Sigmoid colon (tissue), 7 donors: Measurements from ENCODE around the gene ELMO3. TPM values are rescaled to one million over a fixed set of nuclear protein-coding genes. Genes with fewer than 3 reads are reported as not detected.

Source experiments
- DNase-seq: peaks from one replicate; pipeline ENCODE4 v3.0.0-alpha.2; 2019
- H3K27ac ChIP-seq, 4 donors: fragments of 200-600 bp; sonication (generic); one replicate each; pipeline ENCODE4 v1.5.1; 2016 to 2019; ENCODE audit warnings: mild to moderate bottlenecking in 1 of 4
- H3K27me3 ChIP-seq, 3 donors: fragments of 200-600 bp; sonication (generic); one replicate each; pipeline ENCODE4 v1.5.1; 2019; ENCODE audit warnings: mild to moderate bottlenecking in 1 of 3
- H3K36me3 ChIP-seq, 4 donors: fragments of 200-600 bp; sonication (generic); one replicate each; pipeline ENCODE4 v1.5.1; 2016 to 2019
- H3K4me1 ChIP-seq, 4 donors: fragments of 200-600 bp; sonication (generic); one replicate each; pipeline ENCODE4 v1.5.1; 2017 to 2019
- H3K4me3 ChIP-seq, 4 donors: fragments of 200-600 bp; sonication (generic); one replicate each; pipeline ENCODE4 v1.5.1; 2017 to 2019; ENCODE audit warnings: mild to moderate bottlenecking in 2 of 4, moderate library complexity in 1 of 4
- H3K9me3 ChIP-seq, 4 donors: fragments of 200-600 bp in 3 of 4; sonication (generic) in 3 of 4; one replicate each; pipeline versions ENCODE4 v1.5.1 to v1.6.1; 2013 to 2019
- EP300 ChIP-seq, 4 donors: sonication (generic); formaldehyde crosslinking; IDR thresholded peaks; one replicate each; pipeline ENCODE4 v1.6.1; 2017; ENCODE audit warnings: antibody characterized with exemption in 4 of 4
- POLR2A ChIP-seq, 2 donors: fragments of 450-650 bp; IDR thresholded peaks; one replicate each; pipeline ENCODE4 v1.6.1; 2016; ENCODE audit warnings: antibody characterized with exemption in 2 of 2, mild to moderate bottlenecking in 2 of 2, moderate library complexity in 2 of 2
- POLR2AphosphoS5 ChIP-seq, 4 donors: sonication (generic); formaldehyde crosslinking; IDR thresholded peaks; one replicate each; pipeline ENCODE4 v1.6.1; 2017; ENCODE audit warnings: antibody characterized with exemption in 4 of 4
- WGBS, 2 donors: extraction: QIAGEN DNeasy Blood & Tissue Kit; methylation state at CpG; one replicate each; pipeline ENCODE4 v1.1.7; 2013; 5-methylcytosine and 5-hydroxymethylcytosine counted together
- intact Hi-C: fragments of 100-400 bp; cut with DNase I; formaldehyde crosslinking; loops from one replicate; pipeline ENCODE4 v1.15.1; 2023
- polyA plus RNA-seq, 3 donors: library from polyadenylated mRNA; stranded (reverse); fragments of 200-250 nt; gene quantifications; one replicate each; pipeline ENCODE4 v1.2.3, GENCODE V29; 2013
- total RNA-seq, 4 donors: library from RNA; depleted of rRNA; stranded (reverse); fragments of >200 nt; gene quantifications; one replicate each; pipeline ENCODE4 v1.1.0, GENCODE V29; 2016
- TF ChIP-seq, protein P1 (sequence below), 4 experiments: fragments of 450-650 bp in 3 of 4; fragments of 200-600 bp in 1 of 4; IDR thresholded peaks; one replicate each; pipeline ENCODE4 v1.5.1; 2016 to 2019; ENCODE audit warnings: antibody characterized with exemption in 4 of 4, mild to moderate bottlenecking in 3 of 4, moderate library complexity in 2 of 4
- donor health status: healthy with polysubstance abuse.
- donor health status: Bipolar disorder and iron deficiency.
- donor health status: healthy.

ELMO3 gene
- total and polyA plus RNA-seq, 7 donors = 0.14 to 41.8 (median 1.7) TPM

DNA sequence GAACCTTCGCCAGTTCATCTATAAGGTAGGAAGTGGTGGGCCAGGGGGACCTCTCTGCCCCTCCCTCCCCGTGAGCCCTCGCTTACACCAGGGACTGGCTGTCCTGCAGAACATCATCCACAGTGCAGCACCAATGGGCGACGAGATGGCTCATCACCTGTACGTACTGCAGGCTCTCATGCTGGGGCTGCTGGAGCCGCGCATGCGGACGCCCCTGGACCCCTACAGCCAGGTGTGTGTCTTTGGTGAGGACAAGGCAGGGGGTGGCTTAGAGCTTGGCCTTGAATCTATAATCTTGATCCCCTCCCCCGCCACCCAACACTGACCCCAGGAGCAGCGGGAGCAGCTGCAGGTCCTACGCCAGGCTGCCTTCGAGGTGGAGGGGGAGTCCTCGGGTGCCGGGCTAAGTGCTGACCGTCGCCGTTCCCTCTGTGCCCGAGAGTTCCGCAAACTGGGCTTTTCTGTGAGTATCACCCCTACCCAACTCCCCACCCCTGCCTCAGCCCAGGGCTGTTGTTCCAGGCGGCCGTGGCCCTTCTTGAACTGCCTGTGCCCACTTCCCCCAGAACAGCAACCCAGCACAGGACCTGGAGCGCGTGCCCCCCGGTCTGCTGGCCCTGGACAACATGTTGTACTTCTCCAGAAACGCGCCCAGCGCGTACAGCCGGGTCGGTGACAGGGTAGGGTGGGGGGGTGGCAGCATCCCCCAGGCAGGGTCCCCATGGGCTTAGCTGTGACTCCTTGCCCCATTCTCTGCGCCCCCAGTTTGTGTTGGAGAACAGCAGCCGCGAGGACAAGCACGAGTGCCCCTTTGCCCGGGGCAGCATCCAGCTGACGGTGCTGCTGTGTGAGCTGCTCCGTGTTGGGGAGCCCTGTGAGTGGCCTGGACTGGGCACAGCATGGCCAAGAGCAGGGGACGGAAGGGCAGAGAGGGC is 2.7 kb downstream of the ELMO3 start:
- intact Hi-C loops = no loop called here
- WGBS, 2 donors = 94 to 96% methylated on average over 40 of the region's 40 CpGs
- no peak for TF ChIP-seq EP300 (IDR thresholded peaks at IDR 0.05)
- TF ChIP-seq, protein P1, sequence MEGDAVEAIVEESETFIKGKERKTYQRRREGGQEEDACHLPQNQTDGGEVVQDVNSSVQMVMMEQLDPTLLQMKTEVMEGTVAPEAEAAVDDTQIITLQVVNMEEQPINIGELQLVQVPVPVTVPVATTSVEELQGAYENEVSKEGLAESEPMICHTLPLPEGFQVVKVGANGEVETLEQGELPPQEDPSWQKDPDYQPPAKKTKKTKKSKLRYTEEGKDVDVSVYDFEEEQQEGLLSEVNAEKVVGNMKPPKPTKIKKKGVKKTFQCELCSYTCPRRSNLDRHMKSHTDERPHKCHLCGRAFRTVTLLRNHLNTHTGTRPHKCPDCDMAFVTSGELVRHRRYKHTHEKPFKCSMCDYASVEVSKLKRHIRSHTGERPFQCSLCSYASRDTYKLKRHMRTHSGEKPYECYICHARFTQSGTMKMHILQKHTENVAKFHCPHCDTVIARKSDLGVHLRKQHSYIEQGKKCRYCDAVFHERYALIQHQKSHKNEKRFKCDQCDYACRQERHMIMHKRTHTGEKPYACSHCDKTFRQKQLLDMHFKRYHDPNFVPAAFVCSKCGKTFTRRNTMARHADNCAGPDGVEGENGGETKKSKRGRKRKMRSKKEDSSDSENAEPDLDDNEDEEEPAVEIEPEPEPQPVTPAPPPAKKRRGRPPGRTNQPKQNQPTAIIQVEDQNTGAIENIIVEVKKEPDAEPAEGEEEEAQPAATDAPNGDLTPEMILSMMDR (IDR thresholded peaks at IDR 0.05) = no peak
- no peak for TF ChIP-seq POLR2AphosphoS5 (IDR thresholded peaks at IDR 0.05)
- TF ChIP-seq POLR2A (IDR thresholded peaks at IDR 0.05) = no peak
- Histone ChIP-seq H3K4me3 (no peak overlapping the region), H3K36me3 (peaks cover 9 to 28% (median 22%) of the 10 kb centered on the region in 4 donors), H3K27ac (no peak overlapping the region), H3K4me1 (peaks cover 0 to 11% (median 10%) of the 10 kb centered on the region in 4 donors), H3K9me3 (no peaks in the 10 kb centered on the region), H3K27me3 (no peaks in the 10 kb centered on the region)
- no peak for DNase-seq

DNA sequence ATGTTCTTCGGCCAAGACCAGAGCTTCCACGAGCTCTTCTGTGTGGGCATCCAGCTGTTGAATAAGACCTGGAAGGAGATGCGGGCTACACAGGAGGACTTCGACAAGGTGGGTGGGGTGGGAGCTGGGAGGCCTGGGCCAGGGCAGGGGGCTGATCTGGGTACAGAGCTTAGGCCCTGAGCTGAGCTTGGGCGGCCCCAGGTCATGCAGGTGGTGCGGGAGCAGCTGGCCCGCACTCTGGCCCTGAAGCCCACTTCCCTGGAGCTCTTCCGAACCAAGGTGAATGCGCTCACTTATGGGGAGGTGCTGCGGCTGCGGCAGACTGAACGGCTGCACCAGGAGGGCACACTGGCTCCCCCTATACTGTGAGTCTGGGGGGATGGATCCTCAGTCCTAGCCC is 3.5 kb downstream of the ELMO3 start:
- 94 to 95% methylated on average over 12 of the region's 12 CpGs for WGBS, 2 donors
- DNase-seq = no peak
- Histone ChIP-seq H3K4me3 (no peak overlapping the region), H3K27ac (no peak overlapping the region), H3K9me3 (no peaks in the 10 kb centered on the region), H3K27me3 (no peaks in the 10 kb centered on the region), H3K36me3 (peaks cover 2 to 24% (median 15%) of the 10 kb centered on the region in 4 donors), H3K4me1 (peaks cover 0 to 11% (median 10%) of the 10 kb centered on the region in 4 donors)
- TF ChIP-seq POLR2AphosphoS5 (IDR thresholded peaks at IDR 0.05) (no peak), EP300 (IDR thresholded peaks at IDR 0.05) (no peak), POLR2A (IDR thresholded peaks at IDR 0.05) (no peak)
- TF ChIP-seq, protein P1 (IDR thresholded peaks at IDR 0.05) = no peak
- intact Hi-C loops = no loop called here

DNA sequence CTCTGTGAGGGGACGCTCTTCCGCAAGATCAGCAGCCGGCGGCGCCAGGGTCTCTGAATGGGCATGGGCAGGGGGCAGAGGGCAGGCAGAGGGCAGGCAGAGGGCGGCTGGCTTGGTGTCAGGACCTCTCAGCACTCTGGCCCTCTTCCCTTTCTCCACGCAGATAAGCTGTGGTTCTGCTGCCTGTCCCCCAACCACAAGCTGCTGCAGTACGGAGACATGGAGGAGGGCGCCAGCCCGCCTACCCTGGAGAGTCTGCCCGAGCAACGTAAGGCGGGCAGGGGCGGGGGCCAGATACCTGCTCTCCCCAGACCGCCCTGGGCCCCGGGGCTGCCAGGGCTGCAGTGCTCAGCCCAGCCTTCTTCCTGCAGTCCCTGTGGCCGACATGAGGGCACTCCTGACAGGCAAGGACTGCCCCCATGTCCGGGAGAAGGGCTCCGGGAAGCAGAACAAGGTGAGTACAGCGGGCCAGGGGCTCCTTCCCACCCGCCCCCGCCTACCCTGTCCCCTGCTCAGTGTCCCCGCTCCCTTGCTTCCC is 4.1 kb downstream of the ELMO3 start:
- no peak overlapping the region for H3K27ac ChIP-seq
- H3K27me3 ChIP-seq = no peaks in the 10 kb centered on the region
- peaks cover 0 to 10% (median 9%) of the 10 kb centered on the region in 4 donors for H3K4me1 ChIP-seq
- intact Hi-C loops = no loop called here
- no peaks in the 10 kb centered on the region for H3K9me3 ChIP-seq
- no peak for DNase-seq
- no peak overlapping the region for H3K4me3 ChIP-seq
- WGBS, 2 donors = 91 to 95% methylated on average over 23 of the region's 23 CpGs
- TF ChIP-seq POLR2AphosphoS5 (IDR thresholded peaks at IDR 0.05) (no peak), POLR2A (IDR thresholded peaks at IDR 0.05) (no peak), EP300 (IDR thresholded peaks at IDR 0.05) (no peak)
- TF ChIP-seq, protein P1 (IDR thresholded peaks at IDR 0.05) = no peak
- peaks cover 0 to 18% (median 9%) of the 10 kb centered on the region in 4 donors for H3K36me3 ChIP-seq

DNA sequence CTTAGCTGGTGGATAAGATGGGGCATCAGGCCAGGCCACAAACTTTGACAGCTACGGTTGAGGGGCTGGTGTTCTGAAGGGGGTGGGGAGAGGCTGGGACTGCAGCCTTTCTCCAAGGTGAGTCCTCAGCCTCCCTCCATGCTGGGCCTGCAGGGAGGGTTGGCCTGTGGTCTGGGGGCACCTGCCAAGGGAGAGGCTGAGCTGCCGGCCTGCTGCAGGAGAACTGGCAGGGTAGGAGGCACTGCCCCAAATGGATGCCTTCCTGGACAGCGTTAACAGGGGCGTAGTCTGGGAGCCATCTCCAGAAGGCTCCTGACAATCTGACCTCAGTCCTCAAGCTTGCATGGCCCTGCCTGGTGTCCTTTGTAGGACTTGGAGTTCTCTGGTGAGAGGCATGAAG is 5.1 kb downstream of the ELMO3 start:
- TF ChIP-seq, protein P1 (IDR thresholded peaks at IDR 0.05) = no peak
- TF ChIP-seq POLR2AphosphoS5 (IDR thresholded peaks at IDR 0.05) = no peak
- no peak for TF ChIP-seq POLR2A (IDR thresholded peaks at IDR 0.05)
- no peak for TF ChIP-seq EP300 (IDR thresholded peaks at IDR 0.05)
- H3K36me3 ChIP-seq = peaks cover 0 to 14% (median 6%) of the 10 kb centered on the region in 4 donors
- WGBS, 2 donors = 83 to 86% methylated on average over 4 of the region's 4 CpGs
- no peak overlapping the region for H3K4me3 ChIP-seq
- DNase-seq = no peak
- no peak overlapping the region for H3K27ac ChIP-seq
- no peaks in the 10 kb centered on the region for H3K9me3 ChIP-seq
- H3K27me3 ChIP-seq = no peaks in the 10 kb centered on the region
- peaks cover 0 to 9% (median 3%) of the 10 kb centered on the region in 4 donors for H3K4me1 ChIP-seq
- intact Hi-C loops = no loop called here
